HG03439 (cell line): ENCODE data around the gene BAG3.
A peak's percentile ranks its signal among the peaks of the same experiment; 100 is the strongest.

ENCODE experiments used
- ATAC-seq: cut with Tn5 transposase; IDR thresholded peaks from one replicate; pipeline ENCODE4 v1.9.1; 2021; ENCODE audit warnings: mild to moderate bottlenecking, moderate library complexity; ENCODE audit not compliant: unreplicated experiment

The BAG3 gene

DNA sequence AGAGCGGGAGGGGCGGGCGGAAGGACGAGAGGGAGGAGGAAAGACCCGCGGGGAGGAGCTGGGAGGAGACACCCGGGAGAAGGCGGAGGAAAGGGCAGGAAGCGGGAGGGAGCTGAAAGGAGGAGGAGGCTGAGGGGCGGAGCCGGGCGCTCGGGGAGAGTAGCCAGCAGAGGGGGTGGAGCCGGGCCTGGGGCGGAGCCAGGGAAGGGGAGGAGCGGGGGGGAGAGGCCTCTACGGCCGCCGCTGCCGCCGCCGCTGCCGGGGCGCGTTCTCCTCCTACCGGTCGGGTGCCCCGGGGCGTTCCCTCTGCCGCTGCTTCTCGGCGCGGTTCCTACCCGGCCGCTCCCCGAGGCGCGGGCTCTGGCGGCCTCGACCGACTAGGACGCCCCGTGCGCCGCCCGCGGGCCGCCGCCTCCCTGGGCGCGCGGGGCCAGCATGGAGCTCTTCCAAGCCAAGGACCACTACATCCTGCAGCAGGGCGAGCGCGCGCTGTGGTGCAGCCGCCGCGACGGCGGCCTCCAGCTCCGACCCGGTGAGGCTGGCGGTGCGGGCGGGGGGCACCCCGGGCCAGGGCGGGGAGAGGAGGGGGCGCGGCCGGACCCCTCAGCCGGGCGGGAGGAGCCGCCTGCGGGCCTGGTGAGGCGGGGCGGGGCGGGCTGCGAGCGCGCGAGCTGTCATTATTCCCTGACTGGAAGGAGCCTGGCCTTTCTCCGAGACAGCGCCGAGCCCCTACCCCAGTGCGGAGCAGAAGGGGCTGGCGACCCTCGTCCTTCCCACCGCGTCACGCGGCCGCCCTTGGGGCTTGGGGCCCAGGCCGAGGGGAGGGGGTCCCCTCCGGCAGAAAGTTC lies 74.9 kb downstream of the BAG3 start, which contains the start of gene INPP5F:
INPP5F (plus strand) TSS at position 223 of the 848 bp plus-strand sequence; CDS start at position 436, 213 bp downstream.
- ATAC-seq: peak; percentile 91

DNA sequence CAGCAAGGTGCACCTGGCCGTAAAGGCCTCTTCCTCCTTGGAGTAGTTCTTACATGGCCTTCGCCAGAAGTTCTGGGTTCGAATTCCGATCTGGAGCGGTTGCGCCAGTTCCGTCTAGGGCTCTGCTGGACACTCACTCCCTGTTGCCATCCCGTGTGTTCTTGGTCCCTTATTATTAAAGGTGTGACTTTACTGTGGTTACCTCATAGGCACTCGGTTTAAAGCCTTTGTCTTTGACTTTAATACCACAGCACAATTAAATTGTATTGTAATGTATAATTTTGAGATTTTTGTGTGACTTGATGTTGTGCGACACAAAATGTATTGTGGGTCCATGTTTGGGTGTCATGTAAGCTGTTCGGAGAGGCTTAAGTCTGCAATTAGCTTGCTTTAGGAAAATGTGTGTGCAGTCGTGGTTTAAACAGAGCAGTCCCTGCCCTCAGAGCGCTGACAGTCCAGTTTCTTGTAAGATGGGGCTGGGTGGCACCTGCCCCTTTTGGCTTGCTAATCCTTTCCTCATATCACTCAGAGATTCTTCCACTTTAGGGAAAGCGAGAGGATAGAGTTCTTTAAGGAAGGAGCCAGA lies 75.6 kb downstream of the BAG3 start:
- no peak for ATAC-seq
